GM19328 (cell line): ENCODE measurements around the gene MRTFA.
"Not testable (repeated sequence)": the region's sequence is repeated elsewhere in the genome, so short reads cannot be mapped to it uniquely, and the experiment has no call there.

Source experiments
- ATAC-seq: cut with Tn5 transposase; IDR thresholded peaks from one replicate; pipeline ENCODE4 v1.9.1; 2021; ENCODE audit warnings: mild to moderate bottlenecking, moderate library complexity; ENCODE audit not compliant: unreplicated experiment

The MRTFA gene

DNA sequence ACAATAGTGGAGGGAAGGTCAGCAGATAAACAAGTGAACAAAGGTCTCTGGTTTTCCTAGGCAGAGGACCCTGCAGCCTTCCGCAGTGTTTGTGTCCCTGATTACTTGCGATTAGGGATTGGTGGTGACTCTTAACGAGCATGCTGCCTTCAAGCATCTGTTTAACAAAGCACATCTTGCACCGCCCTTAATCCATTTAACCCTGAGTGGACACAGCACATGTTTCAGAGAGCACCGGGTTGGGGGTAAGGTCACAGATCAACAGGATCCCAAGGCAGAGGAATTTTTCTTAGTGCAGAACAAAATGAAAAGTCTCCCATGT, 136.1 kb downstream of the MRTFA start:
- ATAC-seq: not testable (repeated sequence)

DNA sequence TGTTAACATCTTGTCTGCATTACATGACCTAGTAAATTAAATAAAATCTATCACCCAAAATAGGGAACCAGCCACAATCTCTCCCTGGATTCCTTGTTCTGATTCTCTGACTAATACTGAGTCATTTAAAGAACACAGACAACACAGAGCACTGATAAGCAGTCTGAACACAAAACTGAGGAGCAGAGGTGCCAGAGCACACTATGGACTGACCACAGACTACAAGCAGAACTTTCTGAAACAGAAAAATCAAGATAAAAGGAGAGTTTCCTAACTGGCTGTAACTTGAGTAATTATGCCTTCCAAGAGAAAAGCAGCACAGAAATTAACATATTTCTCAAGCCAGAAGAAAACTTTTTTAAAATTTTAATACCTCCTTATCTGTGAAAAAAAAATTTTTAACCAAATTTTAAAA, 137.3 kb downstream of the MRTFA start:
- no peak for ATAC-seq

DNA sequence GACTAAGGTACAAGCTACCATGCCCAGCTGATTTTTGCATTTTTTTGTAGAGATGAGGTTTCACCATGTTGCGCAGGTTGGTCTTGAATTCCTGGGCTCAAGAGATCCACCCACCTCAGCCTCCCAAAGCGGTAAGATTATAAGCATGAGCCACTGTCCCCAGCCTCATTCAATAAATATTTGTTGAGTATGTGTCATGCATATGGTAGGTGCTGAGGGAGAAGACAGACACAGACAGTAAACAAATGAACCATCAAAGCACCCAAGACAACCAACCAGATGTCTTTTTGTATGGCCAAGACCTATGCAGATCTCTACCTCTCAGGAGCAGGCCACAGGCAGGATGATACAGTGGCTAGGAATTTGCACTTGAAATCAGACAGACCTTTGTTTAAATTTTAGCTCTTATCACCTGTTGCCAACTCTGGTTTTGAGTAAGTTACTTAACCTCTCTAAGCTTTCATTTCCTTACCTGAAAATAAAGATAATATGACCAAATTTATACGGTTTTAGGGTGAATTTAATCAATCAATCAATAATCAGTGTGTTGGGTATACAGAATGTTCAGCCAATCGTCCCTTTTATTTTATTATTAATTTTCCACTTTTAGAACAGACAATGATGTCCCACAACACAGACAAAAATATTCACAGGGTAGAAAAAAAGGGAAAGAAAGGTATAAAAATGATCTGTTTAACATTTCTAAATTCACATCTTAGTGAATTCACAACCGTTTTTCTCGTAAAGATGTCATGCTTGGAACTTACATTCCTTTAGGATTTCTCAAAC, 137.9 kb downstream of the MRTFA start:
- ATAC-seq: no peak

DNA sequence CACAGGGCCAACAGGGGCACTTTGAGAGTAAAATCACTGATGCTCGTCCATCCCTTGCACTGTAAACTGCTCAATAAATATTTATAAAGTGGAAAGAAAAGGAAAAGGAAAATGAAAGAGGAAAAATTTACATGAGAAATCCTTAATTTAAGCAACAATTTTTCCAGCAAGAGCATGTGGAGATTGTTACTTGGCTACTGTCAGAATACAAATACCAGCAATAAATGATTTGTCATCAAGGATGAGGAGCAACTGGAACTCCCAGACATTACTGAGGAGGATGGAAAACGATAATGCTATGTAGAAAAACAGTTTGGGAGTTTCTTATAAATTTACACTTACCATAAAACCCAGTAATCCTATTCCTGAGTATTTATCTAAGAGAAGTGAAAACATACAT, 143.1 kb downstream of the MRTFA start:
- no peak for ATAC-seq

DNA sequence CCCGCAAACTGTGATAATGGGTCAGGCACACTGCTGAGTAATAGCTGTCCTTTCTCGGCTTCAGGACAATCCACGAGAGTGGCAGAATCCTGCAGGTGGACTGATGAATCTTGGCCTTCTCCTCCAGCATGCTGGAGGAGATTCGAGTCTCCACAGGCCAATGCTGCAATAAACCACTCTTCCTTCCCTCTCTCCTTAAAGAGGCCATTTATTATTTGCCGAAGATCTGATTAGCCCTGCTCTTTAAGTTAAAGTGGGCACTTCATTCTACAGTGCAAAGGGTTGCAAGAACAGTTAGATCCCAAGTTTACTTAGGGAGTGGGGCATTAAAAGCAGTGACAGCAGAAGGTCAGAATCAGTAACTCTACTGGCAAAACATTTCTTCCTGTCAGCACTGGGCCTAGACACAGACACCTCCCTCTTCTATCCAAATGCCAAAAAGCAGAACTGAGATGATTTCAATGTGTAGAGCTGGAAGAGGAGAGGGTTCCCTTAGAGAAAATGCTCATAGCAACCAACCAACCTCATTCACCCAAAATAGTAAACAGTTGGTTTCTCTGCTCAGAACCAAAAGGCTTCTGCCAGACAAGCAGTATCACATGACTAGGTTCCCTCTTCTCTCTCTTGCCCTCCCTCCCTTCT, 144.4 kb downstream of the MRTFA start:
- ATAC-seq: peak; percentile 88

DNA sequence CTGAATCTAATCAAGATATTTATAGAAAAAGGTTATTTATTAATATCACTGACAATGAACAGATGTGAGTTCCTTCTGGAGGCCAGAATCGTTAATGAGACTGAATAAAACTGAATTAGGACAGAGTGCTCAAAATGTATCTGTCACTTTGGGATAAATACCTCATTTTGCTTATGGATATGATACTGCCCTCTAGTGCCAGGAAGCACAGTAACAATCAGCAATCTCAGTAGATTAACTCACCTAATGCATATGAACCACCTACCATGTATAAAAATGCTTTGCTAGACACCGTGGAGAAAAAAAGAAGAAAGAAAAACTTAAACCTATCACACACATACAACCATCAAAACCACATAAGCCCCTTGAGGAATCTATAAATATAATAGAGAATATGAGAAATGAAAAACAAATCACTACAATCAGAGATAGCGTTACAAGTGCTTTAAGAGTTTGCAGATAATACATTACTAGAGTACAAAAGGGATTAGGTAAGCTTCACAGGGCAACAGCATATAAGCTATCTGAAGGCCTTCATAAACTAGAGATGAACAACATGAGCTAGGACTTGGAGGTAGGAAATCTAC, 148.8 kb downstream of the MRTFA start:
- no peak for ATAC-seq

DNA sequence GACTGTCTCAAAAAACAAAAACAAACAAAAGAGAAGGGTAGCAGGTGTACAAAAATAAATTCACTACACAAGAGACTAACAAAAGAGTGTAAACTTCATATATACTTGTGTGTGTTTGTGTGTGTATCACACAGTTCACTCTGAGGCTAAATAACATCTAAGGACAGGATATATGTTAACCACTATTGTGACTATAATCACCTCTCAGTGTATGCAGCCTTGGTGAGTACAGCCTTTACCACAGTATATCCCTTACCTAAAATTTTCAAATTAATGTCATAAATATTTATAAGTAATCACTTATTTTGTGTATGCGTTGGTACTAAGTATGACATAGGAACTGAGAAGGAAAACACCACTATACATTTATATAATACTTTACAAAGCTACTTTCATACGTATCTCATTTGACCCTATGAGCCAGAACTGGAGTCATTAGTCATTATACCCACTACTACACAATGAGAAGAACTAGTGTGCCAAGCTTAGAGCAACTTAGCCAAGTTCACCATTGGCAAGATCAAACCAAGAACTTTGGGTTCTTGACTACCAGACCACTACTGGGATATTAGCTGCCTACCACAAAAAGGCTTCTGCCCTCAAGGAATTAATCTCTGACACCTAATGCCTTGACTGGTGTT, 149.4 kb downstream of the MRTFA start:
- ATAC-seq: no peak

DNA sequence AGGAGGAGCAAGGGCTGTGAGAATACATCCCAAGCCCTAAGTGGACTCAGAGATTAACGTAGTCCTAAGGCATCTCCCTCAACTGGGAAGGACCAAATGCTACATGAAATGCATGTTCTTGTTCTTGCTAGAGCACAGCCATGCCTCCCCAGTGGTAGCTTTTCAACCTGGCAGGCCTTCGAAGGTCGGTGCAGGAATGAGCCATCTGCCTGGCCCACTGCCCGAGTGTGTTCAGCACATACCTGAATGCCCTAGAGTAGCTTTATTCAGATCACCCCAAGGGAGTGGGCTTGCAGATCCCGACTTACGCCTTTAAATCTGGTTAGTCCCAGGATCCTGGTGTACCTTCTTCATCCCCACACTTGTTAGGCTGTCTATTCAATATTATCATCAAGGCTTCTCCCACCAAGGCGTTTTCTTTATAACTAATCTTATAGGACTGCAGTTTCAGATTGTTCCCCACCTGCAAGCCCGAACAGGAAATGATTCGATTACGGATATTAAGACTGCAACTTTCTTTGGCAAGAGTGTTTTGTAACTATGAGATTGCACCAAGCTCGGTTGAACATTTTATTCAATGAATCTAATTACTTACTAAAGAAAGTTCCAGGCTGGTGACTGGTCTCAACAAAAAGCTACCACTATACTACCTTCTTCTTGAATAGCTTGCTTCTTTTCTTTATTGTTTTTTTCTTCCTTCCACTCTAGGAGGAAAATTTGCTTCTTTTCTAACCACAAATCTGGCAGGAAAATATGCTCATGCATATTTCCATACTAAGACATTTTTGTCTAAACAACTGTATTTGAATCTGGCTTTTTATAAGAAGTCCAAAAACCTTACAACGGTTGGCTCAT, 150.5 kb downstream of the MRTFA start:
- no peak for ATAC-seq

DNA sequence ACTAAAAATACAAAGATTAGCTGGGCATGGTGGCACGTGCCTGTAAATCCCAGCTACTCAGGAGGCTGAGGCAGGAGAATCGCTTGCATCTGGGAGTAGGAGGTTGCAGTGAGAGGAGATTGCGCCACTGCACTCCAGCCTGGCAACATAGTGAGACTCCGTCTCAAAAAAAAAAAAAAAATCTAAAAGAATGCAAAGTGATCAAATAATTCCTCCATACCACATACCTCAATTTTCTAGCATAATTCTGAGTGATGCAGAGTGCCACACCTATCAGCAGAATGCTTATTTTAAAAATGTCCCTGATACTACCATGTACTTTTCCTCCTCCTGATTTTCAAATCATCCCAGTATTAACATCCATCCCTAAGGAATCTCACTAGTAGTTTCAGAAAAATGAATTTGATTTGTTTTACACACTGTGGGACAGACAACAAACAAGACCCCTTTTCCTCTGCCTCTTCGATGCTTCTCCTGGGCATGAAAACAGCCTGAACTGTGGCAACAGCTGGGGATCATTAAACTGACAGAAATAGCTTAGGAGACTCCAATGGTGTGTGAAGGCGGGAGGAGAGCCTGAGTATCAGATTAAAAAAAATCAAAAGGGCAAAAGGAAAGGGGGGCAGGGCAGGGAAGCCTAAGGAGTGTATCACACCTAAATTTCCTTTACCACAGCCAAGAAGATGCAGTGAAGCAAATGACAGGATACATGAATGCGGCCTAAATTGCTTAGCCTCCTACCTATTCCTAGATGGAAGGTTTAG, 151.4 kb downstream of the MRTFA start:
- ATAC-seq: no peak

DNA sequence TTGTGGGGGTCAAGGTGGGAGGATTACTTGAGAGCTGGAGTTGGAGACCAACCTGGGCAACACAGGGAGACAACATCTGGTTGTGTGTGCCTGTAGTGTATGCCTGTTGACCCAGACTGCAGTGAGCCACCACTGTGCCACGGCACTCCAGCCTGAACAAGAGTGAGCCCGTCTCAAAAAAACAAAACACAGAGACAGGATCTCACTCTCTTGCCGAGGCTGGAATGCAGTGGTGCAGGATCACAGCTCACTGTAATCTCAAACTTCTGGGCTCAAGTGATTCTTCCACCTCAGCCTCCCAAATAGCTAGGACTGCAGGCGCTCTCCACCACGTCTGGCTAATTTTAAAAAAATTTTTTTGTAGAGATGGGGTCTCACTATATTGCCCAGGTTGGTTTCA, 153.6 kb downstream of the MRTFA start:
- ATAC-seq: no peak

DNA sequence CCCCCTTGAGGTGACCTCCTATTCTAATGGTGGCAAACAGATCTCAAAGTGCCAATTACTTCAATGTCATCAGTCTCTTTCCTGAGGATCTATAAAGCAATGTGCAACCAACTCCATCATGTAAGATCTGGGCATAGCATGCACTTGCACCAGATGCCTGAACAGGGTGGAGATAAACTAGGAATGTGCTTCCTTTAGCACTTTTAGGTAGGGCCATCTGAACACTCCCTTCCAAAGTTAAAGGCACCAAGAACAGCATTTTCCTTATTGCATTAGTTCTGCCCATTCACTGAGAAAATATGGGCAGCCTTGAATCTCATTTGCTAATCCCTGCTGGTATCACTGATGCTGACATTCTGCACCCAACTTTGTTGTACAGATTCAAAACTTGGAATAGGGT, 154.1 kb downstream of the MRTFA start:
- ATAC-seq: no peak

DNA sequence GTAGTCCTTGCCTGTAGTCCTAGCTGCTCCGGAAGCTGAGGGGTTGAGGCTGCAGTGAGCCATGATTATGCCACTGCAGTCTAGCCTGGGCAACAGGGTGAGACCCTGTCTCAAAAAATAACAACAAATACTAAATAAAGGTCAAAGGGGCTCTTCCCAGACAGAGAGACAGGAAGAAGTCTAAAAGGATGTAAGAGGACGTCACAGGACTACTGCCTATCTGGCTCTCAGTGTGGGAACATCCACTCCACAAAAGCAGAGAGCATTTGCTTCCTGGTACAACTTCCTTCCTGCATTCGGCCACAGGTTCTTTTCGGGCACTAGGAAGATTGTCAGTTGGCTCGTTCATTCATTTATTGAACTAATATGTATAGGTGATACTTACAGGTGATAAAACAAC, 155.5 kb downstream of the MRTFA start:
- ATAC-seq: no peak

DNA sequence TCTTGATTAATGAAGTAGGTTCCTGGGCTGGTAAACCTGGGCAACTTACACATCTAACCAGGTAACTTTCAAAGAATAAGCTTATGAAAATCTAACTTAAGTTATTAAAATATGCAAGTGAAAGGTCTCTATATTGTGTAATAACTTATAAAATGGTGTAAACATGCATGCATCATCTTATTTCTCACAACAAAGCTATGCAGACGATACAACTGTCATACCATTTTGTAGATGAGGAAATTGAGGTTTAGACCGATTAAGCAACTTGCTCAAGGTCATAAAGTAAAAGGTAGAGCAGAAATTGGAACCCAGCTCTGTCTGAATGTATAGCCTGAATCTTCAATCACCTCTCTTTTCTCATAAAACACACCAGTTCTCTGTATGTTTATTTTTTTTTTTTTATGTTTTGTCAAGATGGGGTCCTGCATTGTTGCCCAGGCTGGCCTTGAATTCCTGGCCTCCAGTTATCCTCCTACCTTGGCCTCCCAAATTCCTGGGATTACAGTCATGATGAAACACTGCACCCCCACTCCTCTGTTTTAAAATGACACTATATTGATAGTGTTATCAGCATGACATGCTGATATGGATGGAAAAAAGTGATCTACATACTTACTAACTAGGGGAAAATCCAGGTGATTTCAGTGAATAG, 156.5 kb downstream of the MRTFA start:
- no peak for ATAC-seq

DNA sequence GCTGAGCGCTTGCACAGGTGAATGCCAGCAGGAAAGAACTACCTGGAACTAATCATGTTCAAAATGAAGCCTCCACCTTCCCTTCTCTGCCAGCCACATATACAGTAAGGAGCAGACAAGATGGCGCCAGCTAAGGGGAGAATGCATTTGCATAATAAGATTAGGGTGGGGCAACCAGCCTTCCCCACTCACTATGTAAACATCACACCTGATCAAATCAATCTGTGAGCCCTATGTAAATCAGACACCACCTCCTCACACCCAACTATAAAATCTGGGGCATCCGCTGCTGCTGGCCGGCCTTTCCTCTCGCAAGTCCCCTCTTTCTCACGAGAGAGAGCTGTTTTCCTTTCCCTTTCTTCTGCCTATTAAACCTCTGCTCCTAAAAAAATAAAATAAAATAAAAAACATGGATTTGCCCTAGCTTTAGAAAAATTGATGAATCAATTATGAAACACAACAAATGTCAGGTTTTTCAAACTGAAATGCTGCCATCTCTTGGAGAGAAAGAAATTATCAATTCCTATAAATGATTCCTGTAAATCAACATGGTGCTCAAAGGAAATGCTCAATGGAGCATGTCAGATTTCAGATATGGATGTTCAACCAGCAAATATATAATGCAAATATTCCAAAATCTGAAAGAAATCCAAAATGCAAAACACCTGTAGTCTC, 157.3 kb downstream of the MRTFA start:
- no peak for ATAC-seq

DNA sequence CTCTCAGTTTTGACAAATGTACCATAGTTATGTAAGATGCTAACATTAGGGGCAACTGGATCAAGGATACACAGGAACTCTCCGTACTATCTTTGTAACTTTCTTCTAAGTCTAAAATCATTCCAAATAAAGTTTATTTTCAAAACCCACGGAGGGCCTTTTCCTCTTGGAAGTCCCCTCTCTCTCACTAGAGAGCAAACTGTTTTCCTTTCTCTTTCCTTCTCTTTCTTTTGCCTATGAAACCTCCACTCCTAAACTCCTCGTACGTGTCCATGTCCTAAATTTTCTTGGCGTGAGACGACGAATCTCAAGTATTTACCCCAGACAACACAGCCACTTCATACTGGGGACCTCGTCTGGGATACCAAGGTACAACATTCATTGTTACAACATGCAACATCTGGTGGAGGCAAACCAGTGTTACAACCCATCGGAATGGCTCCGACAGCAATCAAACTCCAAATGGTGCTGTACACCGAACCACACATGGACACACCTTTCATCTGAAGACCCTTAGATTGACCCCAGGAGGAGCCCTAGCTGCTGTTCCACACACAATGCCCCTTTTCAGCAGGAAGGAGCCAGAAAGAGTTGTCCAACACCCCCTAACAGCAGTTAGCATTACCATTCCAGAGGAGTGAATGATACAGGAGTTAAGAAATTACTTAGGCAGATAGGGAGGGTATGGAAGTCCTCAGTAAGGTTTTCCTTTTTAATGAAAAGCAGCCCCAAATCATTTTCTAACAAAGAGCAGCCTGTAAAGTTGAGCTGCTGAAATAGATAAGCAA, 158.0 kb downstream of the MRTFA start:
- no peak for ATAC-seq

DNA sequence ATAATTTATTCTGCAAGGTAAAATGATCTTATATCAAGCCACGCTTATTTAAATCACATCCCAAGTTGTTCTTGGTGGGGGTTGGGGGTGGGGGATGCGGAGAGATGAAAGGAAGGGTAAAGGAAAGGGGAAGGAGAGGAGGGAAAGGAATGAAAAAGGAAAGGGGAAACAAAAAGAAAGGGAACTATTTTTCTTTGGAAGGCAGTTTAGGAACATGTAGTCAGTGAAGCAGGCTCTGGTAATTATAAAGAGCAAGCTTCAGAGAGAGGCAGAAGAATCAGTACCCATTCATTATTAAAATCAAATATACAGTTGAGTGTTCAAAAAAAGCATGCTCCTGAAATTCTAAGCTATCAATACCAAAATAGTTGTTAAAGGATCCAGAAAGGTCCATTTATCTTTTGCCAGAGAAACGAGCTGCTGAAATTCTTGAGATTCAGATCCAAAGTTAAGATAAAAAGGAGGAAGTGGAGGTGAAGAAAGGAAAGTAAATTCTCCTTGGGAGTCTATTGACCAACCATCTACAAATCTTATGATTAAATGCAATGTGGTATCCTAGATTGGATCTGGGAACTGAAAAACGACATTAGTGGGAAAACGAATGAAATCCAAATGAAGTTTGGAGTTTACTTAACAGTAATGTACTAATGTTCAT, 158.7 kb downstream of the MRTFA start:
- ATAC-seq: no peak

DNA sequence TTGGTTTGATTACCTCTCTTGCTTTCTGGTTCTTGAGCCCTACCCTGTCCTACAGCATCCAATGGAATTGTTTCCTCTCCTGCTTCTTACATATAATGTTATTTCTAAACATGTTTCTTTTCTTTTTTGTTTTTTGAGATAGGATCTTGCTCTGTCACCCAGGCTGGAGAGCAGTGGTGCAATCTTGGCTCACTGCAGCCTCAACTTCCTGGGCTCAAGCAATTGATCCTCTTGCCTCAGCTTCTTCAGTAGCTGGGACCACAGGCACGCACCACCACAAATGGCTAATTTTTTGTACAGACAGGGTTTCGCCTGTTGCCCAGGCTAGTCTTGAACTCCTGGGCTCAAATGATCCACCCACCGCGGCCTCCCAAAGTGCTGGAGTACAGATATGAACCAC, 160.2 kb downstream of the MRTFA start:
- ATAC-seq: no peak

DNA sequence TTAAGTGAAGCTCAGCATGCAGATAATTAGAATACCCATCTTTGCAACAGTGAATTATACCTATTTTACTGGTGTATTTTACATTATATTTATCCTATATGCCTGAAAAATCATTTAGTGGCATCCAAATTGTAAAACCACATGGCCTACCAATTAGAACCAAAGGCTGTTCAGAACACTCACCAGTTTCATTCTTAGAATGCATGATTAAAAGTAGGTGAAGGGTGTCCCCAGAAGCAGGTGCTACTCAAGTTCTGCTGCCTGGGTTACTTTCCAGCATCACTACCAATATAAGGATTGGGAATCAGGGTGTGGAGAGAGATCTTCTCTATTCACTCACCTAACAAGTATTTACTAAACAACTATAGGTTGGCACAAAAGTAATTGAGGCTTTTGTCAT, 162.8 kb downstream of the MRTFA start:
- no peak for ATAC-seq
